GM20000 (cell line): ENCODE data around the gene GPATCH2L.
A peak's percentile ranks its signal among the peaks of the same experiment; 100 is the strongest.

ENCODE experiments used
- DNase-seq: peaks from one replicate; pipeline ENCODE4 v3.0.0; 2012; ENCODE audit warnings: low spot score
- TF ChIP-seq, protein P1 (sequence below): IDR thresholded peaks from 2 replicates; pipeline ENCODE4 v1.5.1; 2012; ENCODE audit warnings: mild to moderate bottlenecking, control low read depth; ENCODE audit errors: extremely low read depth, missing control alignments

The GPATCH2L gene

DNA sequence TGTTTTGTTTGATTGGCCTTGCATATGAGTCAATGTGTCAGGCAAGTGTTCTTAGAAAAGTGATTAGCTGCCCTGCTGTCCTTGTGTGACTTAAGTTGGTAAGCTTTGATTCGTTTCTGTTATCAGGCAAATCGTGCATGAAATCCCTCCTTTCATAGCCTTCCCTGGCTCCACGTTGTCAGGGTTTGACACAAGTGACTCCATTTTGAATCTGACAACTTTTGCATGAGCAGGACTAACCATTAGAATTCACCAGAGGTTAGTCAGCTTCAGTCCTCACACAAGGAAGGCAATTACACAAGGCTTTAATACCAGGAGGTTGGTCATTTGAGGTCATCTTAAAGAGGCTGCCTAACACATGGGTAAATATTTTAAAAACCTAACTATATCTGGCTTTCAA lies 68.2 kb downstream of the GPATCH2L start:
- no peak for DNase-seq
- TF ChIP-seq, protein P1, sequence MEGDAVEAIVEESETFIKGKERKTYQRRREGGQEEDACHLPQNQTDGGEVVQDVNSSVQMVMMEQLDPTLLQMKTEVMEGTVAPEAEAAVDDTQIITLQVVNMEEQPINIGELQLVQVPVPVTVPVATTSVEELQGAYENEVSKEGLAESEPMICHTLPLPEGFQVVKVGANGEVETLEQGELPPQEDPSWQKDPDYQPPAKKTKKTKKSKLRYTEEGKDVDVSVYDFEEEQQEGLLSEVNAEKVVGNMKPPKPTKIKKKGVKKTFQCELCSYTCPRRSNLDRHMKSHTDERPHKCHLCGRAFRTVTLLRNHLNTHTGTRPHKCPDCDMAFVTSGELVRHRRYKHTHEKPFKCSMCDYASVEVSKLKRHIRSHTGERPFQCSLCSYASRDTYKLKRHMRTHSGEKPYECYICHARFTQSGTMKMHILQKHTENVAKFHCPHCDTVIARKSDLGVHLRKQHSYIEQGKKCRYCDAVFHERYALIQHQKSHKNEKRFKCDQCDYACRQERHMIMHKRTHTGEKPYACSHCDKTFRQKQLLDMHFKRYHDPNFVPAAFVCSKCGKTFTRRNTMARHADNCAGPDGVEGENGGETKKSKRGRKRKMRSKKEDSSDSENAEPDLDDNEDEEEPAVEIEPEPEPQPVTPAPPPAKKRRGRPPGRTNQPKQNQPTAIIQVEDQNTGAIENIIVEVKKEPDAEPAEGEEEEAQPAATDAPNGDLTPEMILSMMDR, result no peak

DNA sequence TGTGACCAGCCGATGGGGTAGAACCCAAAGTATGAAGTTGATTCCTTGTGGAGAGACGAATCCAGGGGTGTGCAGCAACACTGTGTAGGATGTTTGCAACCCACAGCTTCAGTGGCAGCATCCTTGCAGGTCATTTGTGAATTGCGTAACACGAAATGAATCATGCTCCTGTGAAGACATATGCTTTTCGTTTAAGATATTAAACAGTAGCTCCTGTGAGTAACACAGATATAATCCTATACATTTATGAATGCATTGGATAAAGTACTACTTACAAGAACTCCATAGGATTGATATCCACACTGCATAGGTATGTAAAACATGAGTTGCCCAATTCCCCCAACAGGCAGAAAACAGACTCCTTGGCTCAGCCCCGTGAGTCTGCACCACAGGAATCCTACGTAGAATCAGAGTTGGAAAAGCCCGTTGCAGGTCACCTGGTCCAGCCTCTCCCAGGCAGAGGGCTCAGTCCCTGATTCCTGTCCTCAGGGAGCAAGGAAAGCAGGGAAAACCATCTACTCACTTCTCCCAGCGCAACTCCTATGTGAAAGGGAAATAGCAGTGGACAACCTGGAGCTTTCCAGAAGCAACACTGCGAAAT lies 75.8 kb downstream of the GPATCH2L start:
- no peak for DNase-seq
- TF ChIP-seq, protein P1, result no peak

DNA sequence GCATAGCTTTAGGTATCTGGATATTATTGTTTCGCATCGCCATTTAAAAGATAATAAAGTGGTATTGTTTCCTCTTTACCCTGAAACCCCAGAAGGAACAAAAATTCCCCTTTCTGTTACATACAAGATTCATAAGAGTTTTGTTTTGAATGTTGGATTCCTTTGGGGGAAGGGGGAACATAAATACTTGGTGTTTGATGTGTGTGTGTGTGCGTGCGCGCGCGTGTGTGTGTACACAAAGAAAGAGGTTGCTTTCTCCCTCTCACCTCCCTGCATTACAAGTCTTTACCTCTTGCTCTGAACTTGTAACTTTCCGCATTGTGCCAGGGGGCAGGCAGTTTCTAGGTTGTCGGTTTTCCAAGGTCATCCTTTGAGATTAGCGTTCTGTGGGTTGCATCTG lies 76.4 kb downstream of the GPATCH2L start:
- DNase-seq, result no peak
- TF ChIP-seq, protein P1, result no peak

DNA sequence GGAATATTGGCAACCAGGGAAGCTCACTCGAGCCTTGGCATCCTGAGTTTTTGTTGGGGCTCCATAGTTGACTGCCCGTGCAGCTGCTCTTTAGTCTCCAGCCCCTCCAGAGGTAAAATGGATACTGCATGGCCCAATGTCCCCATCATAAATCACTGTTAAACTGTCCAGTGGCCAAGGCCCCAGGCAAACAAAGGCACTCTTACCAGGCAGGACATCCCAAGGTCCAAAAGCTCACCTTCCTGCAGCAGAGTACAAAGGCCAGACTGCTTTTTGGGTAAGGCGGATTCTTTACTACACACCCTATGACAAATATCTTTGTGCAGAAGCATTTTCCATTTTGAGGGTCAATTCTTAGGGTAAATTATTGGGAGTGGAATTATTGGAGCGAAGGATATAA lies 81.1 kb downstream of the GPATCH2L start:
- DNase-seq, result no peak
- TF ChIP-seq, protein P1, result no peak

DNA sequence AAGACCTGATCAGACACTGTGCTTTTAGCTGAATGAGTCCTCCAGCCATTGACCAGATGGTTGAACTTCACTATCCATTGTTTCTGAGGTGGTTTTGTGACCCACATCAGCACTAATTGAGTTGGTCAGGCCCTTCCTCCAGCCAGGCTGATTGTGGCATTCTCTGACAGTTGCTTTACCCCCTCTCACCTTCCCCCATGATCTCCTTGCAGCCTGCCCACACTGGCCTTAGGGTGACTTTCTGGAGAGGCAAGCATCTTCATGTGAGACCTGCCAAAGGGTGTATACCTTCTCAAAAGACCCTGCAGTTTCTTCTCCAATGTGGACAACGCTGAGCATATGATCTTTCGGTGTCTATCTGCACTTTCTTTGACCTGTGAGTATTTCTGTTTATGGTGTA lies 83.9 kb downstream of the GPATCH2L start:
- DNase-seq, result no peak
- TF ChIP-seq, protein P1, result no peak

DNA sequence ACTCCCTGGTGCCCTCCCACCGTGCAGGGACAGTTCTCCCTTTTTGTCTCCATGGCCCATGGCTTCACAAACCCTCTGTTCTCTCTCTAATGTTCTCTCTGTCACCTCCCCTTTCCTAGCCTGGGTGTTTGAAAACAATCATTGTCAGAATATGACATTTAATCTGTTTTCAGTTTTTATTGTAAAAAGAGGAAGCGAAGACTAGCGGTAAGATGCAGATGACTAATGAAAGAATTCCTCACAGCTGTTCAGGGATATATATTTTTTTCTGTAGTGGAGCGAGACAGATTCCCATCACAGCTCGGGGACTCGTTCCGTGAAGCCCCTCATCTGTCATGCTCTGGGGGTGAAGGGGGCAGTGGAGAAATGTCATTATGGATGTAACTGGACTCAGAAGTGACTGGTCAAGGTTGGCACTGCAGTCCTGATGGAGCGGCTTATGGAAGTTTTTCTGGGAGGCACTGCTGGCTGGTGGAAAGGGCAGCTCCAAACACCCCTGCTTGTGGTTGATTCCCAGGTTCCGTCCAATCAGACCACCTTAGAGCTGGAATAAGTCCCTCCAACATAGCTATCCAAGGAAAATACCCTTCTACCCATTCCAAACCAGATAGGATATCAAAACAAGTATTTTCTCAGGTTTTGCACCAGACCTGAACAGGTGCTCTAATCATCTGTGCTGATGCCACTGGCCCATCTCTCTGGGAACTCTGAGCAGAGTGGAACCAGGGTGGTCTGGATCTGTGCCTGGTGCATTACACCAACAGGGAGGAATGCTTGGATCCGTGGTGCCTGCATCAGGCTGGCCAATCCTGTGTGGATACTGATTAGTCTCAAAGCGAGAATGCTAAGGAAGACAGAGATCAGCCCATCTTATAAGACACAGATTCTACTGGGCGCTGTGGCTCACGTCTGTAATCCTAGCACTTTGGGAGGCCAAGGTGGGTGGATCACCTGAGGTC lies 84.7 kb downstream of the GPATCH2L start:
- TF ChIP-seq, protein P1, result no peak
- peak; percentile 71 for DNase-seq

DNA sequence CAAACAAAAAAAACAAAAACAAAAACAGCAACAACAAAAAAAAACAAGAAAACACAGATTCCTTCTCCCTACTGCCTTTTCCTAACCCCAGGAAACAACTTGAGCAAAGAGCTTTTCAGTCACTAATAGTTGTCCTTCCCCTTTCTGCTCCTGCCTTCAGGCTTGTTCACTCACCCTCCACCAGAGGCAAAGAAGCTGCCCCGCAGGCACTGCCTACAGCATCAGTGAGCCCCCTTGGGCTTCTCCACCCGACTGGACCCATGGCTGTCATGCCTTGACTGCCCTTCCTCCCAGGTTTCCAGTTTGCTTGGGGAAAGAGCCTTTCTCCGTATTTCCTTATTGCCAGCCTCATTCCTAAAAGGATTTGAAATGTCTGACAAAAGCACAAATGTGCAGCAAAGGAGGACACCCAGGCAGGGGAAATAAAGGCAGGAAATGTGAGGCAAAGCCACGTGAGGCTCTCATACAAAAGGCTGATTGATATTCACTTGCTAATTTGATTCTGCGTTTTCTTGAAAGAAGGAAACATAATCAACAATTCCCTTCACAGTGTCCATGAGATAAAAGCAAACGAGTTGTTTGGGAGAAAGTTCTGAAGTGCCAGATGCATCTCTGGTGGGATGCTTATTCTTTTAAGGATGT lies 85.7 kb downstream of the GPATCH2L start:
- no peak for DNase-seq
- TF ChIP-seq, protein P1, result no peak
